Measurements from ENCODE around the gene WNT5A.

The WNT5A gene

GRCh38 chr3:55446850-55447249 is 40.3 kb downstream of the WNT5A start:
- no peak for DNase-seq (ENCODE audit: low spot score)

- no peak for DNase-seq (ENCODE audit: low spot score)
Observed at GRCh38 chr3:55445551-55445950, 41.6 kb downstream of the WNT5A start.

- DNase-seq (ENCODE audit: low spot score), result no peak
Observed at GRCh38 chr3:55443346-55443745, 43.8 kb downstream of the WNT5A start.

- DNase-seq (ENCODE audit: low spot score), result no peak
Observed at GRCh38 chr3:55442861-55443260, 44.2 kb downstream of the WNT5A start.

GRCh38 chr3:55441499-55441898 is 45.6 kb downstream of the WNT5A start:
- no peak for DNase-seq (ENCODE audit: low spot score)

- DNase-seq (ENCODE audit: low spot score), result no peak
Observed at GRCh38 chr3:55440104-55440708, 46.9 kb downstream of the WNT5A start.

- no peak for DNase-seq (ENCODE audit: low spot score)
Observed at GRCh38 chr3:55439657-55440056, 47.4 kb downstream of the WNT5A start.

- DNase-seq (ENCODE audit: low spot score), result no peak
Observed at GRCh38 chr3:55436644-55437043, 50.5 kb downstream of the WNT5A start.

GRCh38 chr3:55435491-55435890 is 51.6 kb downstream of the WNT5A start:
- no peak for DNase-seq (ENCODE audit: low spot score)

- no peak for DNase-seq (ENCODE audit: low spot score)
Observed at GRCh38 chr3:55434789-55435188, 52.3 kb downstream of the WNT5A start.

GRCh38 chr3:55431041-55431440 is 56.1 kb downstream of the WNT5A start:
- DNase-seq (ENCODE audit: low spot score), result no peak

- no peak for DNase-seq (ENCODE audit: low spot score)
Observed at GRCh38 chr3:55427739-55428138, 59.4 kb downstream of the WNT5A start.

- no peak for DNase-seq (ENCODE audit: low spot score)
Observed at GRCh38 chr3:55426486-55426885, 60.6 kb downstream of the WNT5A start.

- DNase-seq (ENCODE audit: low spot score), result no peak
Observed at GRCh38 chr3:55423782-55424181, 63.3 kb downstream of the WNT5A start.

GRCh38 chr3:55417211-55417610 is 69.9 kb downstream of the WNT5A start:
- DNase-seq (ENCODE audit: low spot score), result no peak

- DNase-seq (ENCODE audit: low spot score), result no peak
Observed at GRCh38 chr3:55416331-55416821, 70.7 kb downstream of the WNT5A start.
